ENCODE results near the gene DENND5A.
A peak's percentile ranks its signal among the peaks of the same experiment; 100 is the strongest.
"Not testable (repeated sequence)": the region's sequence is repeated elsewhere in the genome, so short reads cannot be mapped to it uniquely, and the experiment has no call there.

DENND5A gene

GRCh38 chr11:9210922-9211320, 54.2 kb downstream of the DENND5A start:
- Histone ChIP-seq H3K9ac (ENCODE audit: low read length) (no peak overlapping the region), H3K36me3 (ENCODE audit: control insufficient read depth, insufficient read depth, low read length) (peaks cover 5% of the 10 kb centered on the region), H3K4me1 (ENCODE audit: control insufficient read depth, insufficient read depth, low read length) (peaks cover 18% of the 10 kb centered on the region), H3K27ac (ENCODE audit: low read depth, low read length) (peak overlapping the region; percentile 66; the same call in 1 of the 2 replicates), H3K4me3 (ENCODE audit: low read depth, low read length) (no peak overlapping the region), H3K27me3 (ENCODE audit: control insufficient read depth, insufficient read depth, low read length) (no peaks in the 10 kb centered on the region), H3K9me3 (ENCODE audit: control insufficient read depth, insufficient read depth, low read depth, low read length) (no peaks in the 10 kb centered on the region)

- Histone ChIP-seq H3K36me3 (ENCODE audit: control insufficient read depth, insufficient read depth, low read length) (peaks cover 10% of the 10 kb centered on the region), H3K27me3 (ENCODE audit: control insufficient read depth, insufficient read depth, low read length) (no peaks in the 10 kb centered on the region), H3K9me3 (ENCODE audit: control insufficient read depth, insufficient read depth, low read depth, low read length) (no peaks in the 10 kb centered on the region), H3K4me3 (ENCODE audit: low read depth, low read length) (no peak overlapping the region), H3K27ac (ENCODE audit: low read depth, low read length) (peak overlapping the region; percentile 66; the same call in 1 of the 2 replicates), H3K9ac (ENCODE audit: low read length) (no peak overlapping the region), H3K4me1 (ENCODE audit: control insufficient read depth, insufficient read depth, low read length) (peaks cover 13% of the 10 kb centered on the region)
These were observed 54.8 kb downstream of the DENND5A start for GRCh38 chr11:9210224-9210921.

- not testable (repeated sequence) for H3K9me3 ChIP-seq (ENCODE audit: control insufficient read depth, insufficient read depth, low read depth, low read length); H3K9ac ChIP-seq (ENCODE audit: low read length); H3K27ac ChIP-seq (ENCODE audit: low read depth, low read length); H3K4me1 ChIP-seq (ENCODE audit: control insufficient read depth, insufficient read depth, low read length); H3K4me3 ChIP-seq (ENCODE audit: low read depth, low read length); H3K27me3 ChIP-seq (ENCODE audit: control insufficient read depth, insufficient read depth, low read length)
- H3K36me3 ChIP-seq (ENCODE audit: control insufficient read depth, insufficient read depth, low read length), result peaks cover 13% of the 10 kb centered on the region
These were observed 55.5 kb downstream of the DENND5A start for GRCh38 chr11:9209604-9210003.

- H3K4me3 ChIP-seq (ENCODE audit: low read depth, low read length), result no peak overlapping the region
- H3K9ac ChIP-seq (ENCODE audit: low read length), result no peak overlapping the region
- H3K27ac ChIP-seq (ENCODE audit: low read depth, low read length), result no peak overlapping the region
- H3K36me3 ChIP-seq (ENCODE audit: control insufficient read depth, insufficient read depth, low read length), result peaks cover 20% of the 10 kb centered on the region
- no peaks in the 10 kb centered on the region for H3K27me3 ChIP-seq (ENCODE audit: control insufficient read depth, insufficient read depth, low read length)
- no peaks in the 10 kb centered on the region for H3K9me3 ChIP-seq (ENCODE audit: control insufficient read depth, insufficient read depth, low read depth, low read length)
- peaks cover 8% of the 10 kb centered on the region for H3K4me1 ChIP-seq (ENCODE audit: control insufficient read depth, insufficient read depth, low read length)
These were observed 56.2 kb downstream of the DENND5A start for GRCh38 chr11:9208726-9209501.

- no peak overlapping the region for H3K4me3 ChIP-seq (ENCODE audit: low read depth, low read length)
- H3K9ac ChIP-seq (ENCODE audit: low read length), result no peak overlapping the region
- H3K27me3 ChIP-seq (ENCODE audit: control insufficient read depth, insufficient read depth, low read length), result no peaks in the 10 kb centered on the region
- peaks cover 34% of the 10 kb centered on the region for H3K36me3 ChIP-seq (ENCODE audit: control insufficient read depth, insufficient read depth, low read length)
- H3K9me3 ChIP-seq (ENCODE audit: control insufficient read depth, insufficient read depth, low read depth, low read length), result no peaks in the 10 kb centered on the region
- peaks cover 8% of the 10 kb centered on the region for H3K4me1 ChIP-seq (ENCODE audit: control insufficient read depth, insufficient read depth, low read length)
- H3K27ac ChIP-seq (ENCODE audit: low read depth, low read length), result no peak overlapping the region
These were observed 57.9 kb downstream of the DENND5A start for GRCh38 chr11:9207229-9207628.

GRCh38 chr11:9206496-9206895, 58.7 kb downstream of the DENND5A start:
- Histone ChIP-seq H3K36me3 (ENCODE audit: control insufficient read depth, insufficient read depth, low read length) (peaks cover 37% of the 10 kb centered on the region), H3K27ac (ENCODE audit: low read depth, low read length) (no peak overlapping the region), H3K4me3 (ENCODE audit: low read depth, low read length) (no peak overlapping the region), H3K4me1 (ENCODE audit: control insufficient read depth, insufficient read depth, low read length) (peaks cover 8% of the 10 kb centered on the region), H3K9me3 (ENCODE audit: control insufficient read depth, insufficient read depth, low read depth, low read length) (no peaks in the 10 kb centered on the region), H3K27me3 (ENCODE audit: control insufficient read depth, insufficient read depth, low read length) (no peaks in the 10 kb centered on the region), H3K9ac (ENCODE audit: low read length) (no peak overlapping the region)

- Histone ChIP-seq H3K9me3 (ENCODE audit: control insufficient read depth, insufficient read depth, low read depth, low read length) (no peaks in the 10 kb centered on the region), H3K9ac (ENCODE audit: low read length) (no peak overlapping the region), H3K4me1 (ENCODE audit: control insufficient read depth, insufficient read depth, low read length) (peaks cover 8% of the 10 kb centered on the region), H3K4me3 (ENCODE audit: low read depth, low read length) (no peak overlapping the region), H3K27ac (ENCODE audit: low read depth, low read length) (no peak overlapping the region), H3K27me3 (ENCODE audit: control insufficient read depth, insufficient read depth, low read length) (no peaks in the 10 kb centered on the region), H3K36me3 (ENCODE audit: control insufficient read depth, insufficient read depth, low read length) (peaks cover 39% of the 10 kb centered on the region)
These were observed 61.3 kb downstream of the DENND5A start for GRCh38 chr11:9203691-9204311.

GRCh38 chr11:9201372-9202162, 63.6 kb downstream of the DENND5A start:
- Histone ChIP-seq H3K4me1 (ENCODE audit: control insufficient read depth, insufficient read depth, low read length) (peaks cover 7% of the 10 kb centered on the region; the same call in 1 of the 2 replicates), H3K4me3 (ENCODE audit: low read depth, low read length) (no peak overlapping the region), H3K27me3 (ENCODE audit: control insufficient read depth, insufficient read depth, low read length) (no peaks in the 10 kb centered on the region), H3K36me3 (ENCODE audit: control insufficient read depth, insufficient read depth, low read length) (peaks cover 39% of the 10 kb centered on the region), H3K9ac (ENCODE audit: low read length) (no peak overlapping the region), H3K27ac (ENCODE audit: low read depth, low read length) (no peak overlapping the region), H3K9me3 (ENCODE audit: control insufficient read depth, insufficient read depth, low read depth, low read length) (no peaks in the 10 kb centered on the region)

GRCh38 chr11:9200471-9200870, 64.7 kb downstream of the DENND5A start:
- Histone ChIP-seq H3K4me3 (ENCODE audit: low read depth, low read length) (no peak overlapping the region), H3K9me3 (ENCODE audit: control insufficient read depth, insufficient read depth, low read depth, low read length) (no peaks in the 10 kb centered on the region), H3K4me1 (ENCODE audit: control insufficient read depth, insufficient read depth, low read length) (peaks cover 7% of the 10 kb centered on the region; the same call in 1 of the 2 replicates)

GRCh38 chr11:9193316-9193715, 71.8 kb downstream of the DENND5A start:
- H3K27ac ChIP-seq (ENCODE audit: low read depth, low read length), result no peak overlapping the region
- H3K9ac ChIP-seq (ENCODE audit: low read length), result no peak overlapping the region
- peaks cover 34% of the 10 kb centered on the region for H3K9me3 ChIP-seq (ENCODE audit: control insufficient read depth, insufficient read depth, low read depth, low read length)
- no peaks in the 10 kb centered on the region for H3K27me3 ChIP-seq (ENCODE audit: control insufficient read depth, insufficient read depth, low read length)
- no peaks in the 10 kb centered on the region for H3K4me1 ChIP-seq (ENCODE audit: control insufficient read depth, insufficient read depth, low read length)
- H3K4me3 ChIP-seq (ENCODE audit: low read depth, low read length), result no peak overlapping the region
- peaks cover 58% of the 10 kb centered on the region for H3K36me3 ChIP-seq (ENCODE audit: control insufficient read depth, insufficient read depth, low read length)

More at GRCh38 chr11:9200471-9200870, 64.7 kb downstream of the DENND5A start:
- H3K27me3 ChIP-seq (ENCODE audit: control insufficient read depth, insufficient read depth, low read length), result no peaks in the 10 kb centered on the region
- H3K36me3 ChIP-seq (ENCODE audit: control insufficient read depth, insufficient read depth, low read length), result peaks cover 33% of the 10 kb centered on the region
- H3K9ac ChIP-seq (ENCODE audit: low read length), result no peak overlapping the region
- no peak overlapping the region for H3K27ac ChIP-seq (ENCODE audit: low read depth, low read length)

Measured in HUES6 (cell line).